OCI-LY1 (cell line): Measurements from ENCODE around the gene LTF.

Experiments
- H2AFZ ChIP-seq: fragments of 200-600 bp; sonication (generic), shearing (Covaris generic); 2 replicates; pipeline ENCODE4 v1.6.0; 2014; ENCODE audit warnings: antibody characterized with exemption, mild to moderate bottlenecking, low read length
- H3F3A ChIP-seq: fragments of 200-600 bp; sonication (generic), shearing (Covaris generic); 2 replicates; pipeline ENCODE4 v1.6.0; 2014; ENCODE audit warnings: mild to moderate bottlenecking, antibody characterized with exemption, low read length, moderate library complexity; ENCODE audit not compliant: insufficient read depth
- H3K27ac ChIP-seq: fragments of 200-600 bp; sonication (generic); 2 replicates; pipeline ENCODE4 v1.5.1; 2014; ENCODE audit warnings: low read length, mixed run types, mild to moderate bottlenecking, low read depth; ENCODE audit not compliant: poor library complexity, severe bottlenecking
- H3K27me3 ChIP-seq: fragments of 200-600 bp; sonication (generic); 2 replicates; pipeline ENCODE4 v1.6.0; 2014; ENCODE audit warnings: antibody characterized with exemption, mild to moderate bottlenecking, low read length, moderate library complexity; ENCODE audit not compliant: insufficient read depth
- H3K36me3 ChIP-seq: fragments of 200-600 bp; sonication (generic); 2 replicates; pipeline ENCODE4 v1.6.1; 2014; ENCODE audit warnings: mild to moderate bottlenecking, antibody characterized with exemption, low read length, moderate library complexity, mixed read lengths; ENCODE audit not compliant: insufficient read depth
- H3K4me1 ChIP-seq: fragments of 200-600 bp; sonication (generic); 2 replicates; pipeline ENCODE4 v1.5.1; 2014; ENCODE audit warnings: mild to moderate bottlenecking, low read length, moderate library complexity; ENCODE audit not compliant: insufficient read depth, severe bottlenecking
- H3K4me2 ChIP-seq: fragments of 200-600 bp; sonication (generic), shearing (Covaris generic); 2 replicates; pipeline ENCODE4 v1.6.1; 2014; ENCODE audit warnings: low read length
- H3K4me3 ChIP-seq: fragments of 200-600 bp; sonication (generic); 2 replicates; pipeline ENCODE4 v1.5.1; 2014; ENCODE audit warnings: low read length, low read depth, mild to moderate bottlenecking, mixed read lengths; ENCODE audit not compliant: poor library complexity, severe bottlenecking
- H3K79me2 ChIP-seq: fragments of 200-600 bp; shearing (Covaris generic); 2 replicates; pipeline ENCODE4 v1.6.1; 2016; ENCODE audit warnings: mixed run types, low read length, mixed read lengths; ENCODE audit not compliant: insufficient read depth
- H3K9ac ChIP-seq: fragments of 200-600 bp; sonication (generic), shearing (Covaris generic); 2 replicates; pipeline ENCODE4 v1.6.1; 2014; ENCODE audit warnings: mild to moderate bottlenecking, low read length, mixed read lengths
- H3K9me2 ChIP-seq: fragments of 200-600 bp; sonication (generic), shearing (Covaris generic); 2 replicates; pipeline ENCODE4 v1.6.1; 2014; ENCODE audit warnings: low read depth, mild to moderate bottlenecking, low read length, mixed read lengths
- H3K9me3 ChIP-seq: fragments of 200-600 bp; shearing (Covaris generic); 2 replicates; pipeline ENCODE4 v1.6.1; 2014; ENCODE audit warnings: low read length, mixed read lengths
- H4K20me1 ChIP-seq: fragments of 200-600 bp; sonication (generic), shearing (Covaris generic); 2 replicates; pipeline ENCODE4 v1.6.0; 2016; ENCODE audit warnings: mild to moderate bottlenecking, low read length; ENCODE audit not compliant: insufficient read depth
- EZH2 ChIP-seq: fragments of 200-600 bp; sonication (generic), shearing (Covaris generic); IDR thresholded peaks from 2 replicates; pipeline ENCODE4 v1.8.0; 2017; ENCODE audit warnings: borderline replicate concordance, mixed run types, mild to moderate bottlenecking, antibody characterized with exemption, low read length, moderate library complexity, mixed read lengths
- TF ChIP-seq, protein P1 (sequence below): fragments of 200-600 bp; sonication (generic), shearing (Covaris generic); IDR thresholded peaks from 2 replicates; pipeline ENCODE4 v1.5.1; 2017; ENCODE audit warnings: mild to moderate bottlenecking, antibody characterized with exemption, low read length, moderate library complexity, mixed read lengths

LTF gene

DNA sequence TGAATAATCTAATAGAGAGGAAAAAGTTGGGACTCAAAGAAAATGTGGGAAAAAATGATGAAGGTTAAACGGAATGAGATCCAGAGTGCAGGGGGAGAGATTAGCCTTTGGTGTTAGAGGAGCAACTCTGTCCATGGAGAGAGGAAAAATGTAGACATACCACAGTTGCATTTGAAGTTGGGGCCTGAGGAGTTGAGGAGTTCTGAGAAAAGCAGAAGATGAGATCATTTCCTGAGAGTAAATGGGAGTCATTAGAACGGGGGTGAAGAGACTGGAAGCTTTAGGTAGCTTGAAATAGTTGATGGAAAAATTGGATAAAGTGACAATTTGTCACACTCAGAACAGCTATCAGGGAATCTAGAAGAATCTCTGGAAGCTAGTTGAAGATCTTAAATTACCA, 65.1 kb downstream of the LTF start:
- Histone ChIP-seq H3K36me3 (no peaks in the 10 kb centered on the region), H4K20me1 (no peaks in the 10 kb centered on the region), H3K4me1 (no peaks in the 10 kb centered on the region), H3K4me2 (no peak overlapping the region), H3K27me3 (0 out of 2 replicates have a peak, but pooled peaks cover 4% of the 10 kb centered on the region), H3K9ac (no peak overlapping the region), H3K9me2 (no peaks in the 10 kb centered on the region), H3K27ac (no peak overlapping the region), H3K4me3 (no peak overlapping the region), H3F3A (no peaks in the 10 kb centered on the region), H3K79me2 (no peaks in the 10 kb centered on the region), H3K9me3 (no peaks in the 10 kb centered on the region), H2AFZ (no peak overlapping the region)
- TF ChIP-seq, protein P1, sequence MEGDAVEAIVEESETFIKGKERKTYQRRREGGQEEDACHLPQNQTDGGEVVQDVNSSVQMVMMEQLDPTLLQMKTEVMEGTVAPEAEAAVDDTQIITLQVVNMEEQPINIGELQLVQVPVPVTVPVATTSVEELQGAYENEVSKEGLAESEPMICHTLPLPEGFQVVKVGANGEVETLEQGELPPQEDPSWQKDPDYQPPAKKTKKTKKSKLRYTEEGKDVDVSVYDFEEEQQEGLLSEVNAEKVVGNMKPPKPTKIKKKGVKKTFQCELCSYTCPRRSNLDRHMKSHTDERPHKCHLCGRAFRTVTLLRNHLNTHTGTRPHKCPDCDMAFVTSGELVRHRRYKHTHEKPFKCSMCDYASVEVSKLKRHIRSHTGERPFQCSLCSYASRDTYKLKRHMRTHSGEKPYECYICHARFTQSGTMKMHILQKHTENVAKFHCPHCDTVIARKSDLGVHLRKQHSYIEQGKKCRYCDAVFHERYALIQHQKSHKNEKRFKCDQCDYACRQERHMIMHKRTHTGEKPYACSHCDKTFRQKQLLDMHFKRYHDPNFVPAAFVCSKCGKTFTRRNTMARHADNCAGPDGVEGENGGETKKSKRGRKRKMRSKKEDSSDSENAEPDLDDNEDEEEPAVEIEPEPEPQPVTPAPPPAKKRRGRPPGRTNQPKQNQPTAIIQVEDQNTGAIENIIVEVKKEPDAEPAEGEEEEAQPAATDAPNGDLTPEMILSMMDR: no peak
- no peak for TF ChIP-seq EZH2

DNA sequence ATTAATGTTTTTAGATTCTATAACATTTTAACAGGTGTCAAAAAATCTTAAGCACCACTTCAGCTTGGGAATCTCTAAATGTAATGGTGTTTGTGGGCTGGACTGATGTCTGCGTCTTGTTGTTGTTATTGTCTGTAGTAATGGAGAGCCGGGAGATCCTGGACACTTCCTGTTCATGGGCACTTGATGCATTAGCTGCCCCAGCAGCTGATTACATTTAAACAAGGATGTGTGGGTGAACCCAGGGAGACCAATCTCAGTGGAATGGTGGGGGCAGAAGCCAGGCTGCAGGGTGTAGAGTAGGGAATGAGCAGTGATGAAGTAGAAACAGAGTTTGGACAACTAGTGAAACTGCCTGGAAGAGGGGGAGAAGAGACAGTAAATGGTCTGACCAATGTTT, 65.6 kb downstream of the LTF start:
- Histone ChIP-seq H3K79me2 (no peaks in the 10 kb centered on the region), H3K27ac (no peak overlapping the region), H3K9ac (no peak overlapping the region), H3K4me2 (no peak overlapping the region), H3K9me2 (no peaks in the 10 kb centered on the region), H4K20me1 (no peaks in the 10 kb centered on the region), H3K4me3 (no peak overlapping the region), H3K27me3 (0 out of 2 replicates have a peak, but pooled peaks cover 4% of the 10 kb centered on the region), H3K4me1 (no peaks in the 10 kb centered on the region), H3F3A (no peaks in the 10 kb centered on the region), H3K9me3 (no peaks in the 10 kb centered on the region), H3K36me3 (no peaks in the 10 kb centered on the region), H2AFZ (no peak overlapping the region)
- TF ChIP-seq, protein P1: no peak
- TF ChIP-seq EZH2: no peak

DNA sequence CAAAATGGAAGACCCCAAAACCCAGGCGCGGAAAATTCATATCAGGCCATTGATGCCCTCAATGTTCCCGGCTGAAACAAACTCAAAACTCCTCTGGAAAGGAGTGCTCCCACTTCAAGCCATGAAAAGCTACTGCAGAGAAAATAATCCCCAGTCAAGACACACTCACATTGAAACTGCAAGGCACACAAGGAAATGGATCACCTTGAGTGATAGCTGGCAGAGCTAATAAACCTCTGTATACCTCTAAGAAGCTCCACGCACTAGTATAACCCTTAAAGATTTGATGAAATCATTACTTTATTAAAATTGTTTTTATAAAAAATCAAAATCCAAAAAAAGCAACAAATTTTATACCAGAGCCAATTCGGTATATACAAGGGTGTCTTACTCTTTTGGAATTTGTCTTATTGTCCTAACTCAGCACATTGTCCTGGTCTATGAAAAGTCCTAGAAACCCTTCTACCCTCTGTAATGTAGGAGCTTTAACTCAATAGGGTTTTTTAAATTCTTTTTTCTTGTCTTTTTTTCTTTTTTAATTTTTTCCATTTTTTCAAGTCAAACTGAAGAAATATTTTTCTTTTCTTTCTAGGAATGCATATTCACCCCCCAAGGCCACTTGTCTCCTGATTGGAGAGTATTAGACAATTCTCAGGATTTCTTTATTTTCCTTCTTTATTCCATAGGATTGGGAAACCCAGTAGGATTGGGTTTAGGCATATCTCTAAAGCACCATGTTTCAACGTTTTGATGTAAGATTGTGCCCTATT, 66.3 kb downstream of the LTF start:
- Histone ChIP-seq H3K4me3 (no peak overlapping the region), H3K9ac (no peak overlapping the region), H3F3A (no peaks in the 10 kb centered on the region), H3K27me3 (0 out of 2 replicates have a peak, but pooled peaks cover 4% of the 10 kb centered on the region), H3K79me2 (no peaks in the 10 kb centered on the region), H3K9me3 (no peaks in the 10 kb centered on the region), H4K20me1 (no peaks in the 10 kb centered on the region), H2AFZ (no peak overlapping the region), H3K4me1 (no peaks in the 10 kb centered on the region), H3K4me2 (no peak overlapping the region), H3K9me2 (no peaks in the 10 kb centered on the region), H3K36me3 (no peaks in the 10 kb centered on the region), H3K27ac (no peak overlapping the region)
- TF ChIP-seq EZH2: no peak
- TF ChIP-seq, protein P1: no peak
